Measurements from ENCODE around the gene HSP90AB1. TPM values are rescaled to one million over a fixed set of nuclear protein-coding genes. Genes with fewer than 3 reads are reported as not detected.

HSP90AB1 gene
- polyA plus RNA-seq, 1 of the 3 experiments (the other 2 are of a cell fraction) = 843 TPM

- TF ChIP-seq GATA2 (CRISPR knock-in tag; IDR thresholded peaks at IDR 0.05) (no peak), REST (IDR thresholded peaks at IDR 0.05; ENCODE audit: low read depth, low read length) (no peak), RAD21 (IDR thresholded peaks at IDR 0.05; ENCODE audit: low read length) (no peak), SIN3A (IDR thresholded peaks at IDR 0.05; ENCODE audit: borderline replicate concordance, low read depth, low read length) (no peak), CHD2 (IDR thresholded peaks at IDR 0.05; ENCODE audit: low read length, partially characterized antibody) (no peak), RFX5 (IDR thresholded peaks at IDR 0.05; ENCODE audit: low read length) (no peak)
Observed at GRCh38 chr6:44266347-44266746, 19.4 kb downstream of the HSP90AB1 start (continued).

- Histone ChIP-seq H3K36me3 (replicated peaks in 1 of 2; ENCODE audit: control insufficient read depth in 1 of 2, insufficient read depth in 2 of 2, low read length in 1 of 2) (no peaks in the 10 kb centered on the region), H3F3A (replicated peaks; ENCODE audit: insufficient read depth) (peaks cover 11% of the 10 kb centered on the region), H3K4me1 (ENCODE audit: control insufficient read depth in 1 of 2, insufficient read depth in 2 of 2, low read depth in 1 of 2, low read length in 1 of 2) (peaks cover 16 to 46% of the 10 kb centered on the region in 2 experiments; a peak in 2 of 4 replicates), H3K79me2 (ENCODE audit: insufficient read depth) (peaks cover 19% of the 10 kb centered on the region; the same call in 1 of the 2 replicates), H3K4me2 (no peak overlapping the region), H3K9ac (no peak overlapping the region), H2AFZ (ENCODE audit: low read depth) (no peak overlapping the region), H3K9me2 (no peaks in the 10 kb centered on the region), H4K20me1 (ENCODE audit: insufficient read depth) (no peaks in the 10 kb centered on the region), H3K4me3 (ENCODE audit: low read depth in 2 of 2, low read length in 1 of 2) (no peak overlapping the region), H3K27me3 (ENCODE audit: insufficient read depth) (peaks cover 31% of the 10 kb centered on the region), H3K27ac (ENCODE audit: low read depth in 2 of 2, low read length in 1 of 2) (no peak overlapping the region), H3K9me3 (no peaks in the 10 kb centered on the region)
- no peak for DNase-seq
- TF ChIP-seq CHD2 (IDR thresholded peaks at IDR 0.05; ENCODE audit: low read length, partially characterized antibody) = no peak
- TF ChIP-seq EP300 (IDR thresholded peaks at IDR 0.05; ENCODE audit: borderline replicate concordance in 1 of 2, low read depth in 1 of 2, low read length in 1 of 2) = no peak
- TF ChIP-seq YY1 (IDR thresholded peaks at IDR 0.05; ENCODE audit: low read depth) = no peak
- TF ChIP-seq, protein P1, sequence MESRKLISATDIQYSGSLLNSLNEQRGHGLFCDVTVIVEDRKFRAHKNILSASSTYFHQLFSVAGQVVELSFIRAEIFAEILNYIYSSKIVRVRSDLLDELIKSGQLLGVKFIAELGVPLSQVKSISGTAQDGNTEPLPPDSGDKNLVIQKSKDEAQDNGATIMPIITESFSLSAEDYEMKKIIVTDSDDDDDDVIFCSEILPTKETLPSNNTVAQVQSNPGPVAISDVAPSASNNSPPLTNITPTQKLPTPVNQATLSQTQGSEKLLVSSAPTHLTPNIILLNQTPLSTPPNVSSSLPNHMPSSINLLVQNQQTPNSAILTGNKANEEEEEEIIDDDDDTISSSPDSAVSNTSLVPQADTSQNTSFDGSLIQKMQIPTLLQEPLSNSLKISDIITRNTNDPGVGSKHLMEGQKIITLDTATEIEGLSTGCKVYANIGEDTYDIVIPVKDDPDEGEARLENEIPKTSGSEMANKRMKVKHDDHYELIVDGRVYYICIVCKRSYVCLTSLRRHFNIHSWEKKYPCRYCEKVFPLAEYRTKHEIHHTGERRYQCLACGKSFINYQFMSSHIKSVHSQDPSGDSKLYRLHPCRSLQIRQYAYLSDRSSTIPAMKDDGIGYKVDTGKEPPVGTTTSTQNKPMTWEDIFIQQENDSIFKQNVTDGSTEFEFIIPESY (IDR thresholded peaks at IDR 0.05; ENCODE audit: borderline replicate concordance, low read depth) = no peak
- TF ChIP-seq MXI1 (IDR thresholded peaks at IDR 0.05; ENCODE audit: low read depth, low read length) = no peak
- no peak for TF ChIP-seq RFX5 (IDR thresholded peaks at IDR 0.05; ENCODE audit: low read length)
- TF ChIP-seq, protein P2, sequence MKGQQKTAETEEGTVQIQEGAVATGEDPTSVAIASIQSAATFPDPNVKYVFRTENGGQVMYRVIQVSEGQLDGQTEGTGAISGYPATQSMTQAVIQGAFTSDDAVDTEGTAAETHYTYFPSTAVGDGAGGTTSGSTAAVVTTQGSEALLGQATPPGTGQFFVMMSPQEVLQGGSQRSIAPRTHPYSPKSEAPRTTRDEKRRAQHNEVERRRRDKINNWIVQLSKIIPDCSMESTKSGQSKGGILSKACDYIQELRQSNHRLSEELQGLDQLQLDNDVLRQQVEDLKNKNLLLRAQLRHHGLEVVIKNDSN (IDR thresholded peaks at IDR 0.05; ENCODE audit: borderline replicate concordance, low read depth) = no peak
- no peak for TF ChIP-seq GATA2 (CRISPR knock-in tag; IDR thresholded peaks at IDR 0.05)
- no peak for TF ChIP-seq SMC3 (IDR thresholded peaks at IDR 0.05; ENCODE audit: low read depth, low read length)
- TF ChIP-seq RCOR1 (IDR thresholded peaks at IDR 0.05; ENCODE audit: low read length) = no peak
- no peak for TF ChIP-seq NFIC (IDR thresholded peaks at IDR 0.05; ENCODE audit: borderline replicate concordance)
- TF ChIP-seq RXRA (IDR thresholded peaks at IDR 0.05; ENCODE audit: borderline replicate concordance, low read depth) = no peak
- TF ChIP-seq, protein P3, sequence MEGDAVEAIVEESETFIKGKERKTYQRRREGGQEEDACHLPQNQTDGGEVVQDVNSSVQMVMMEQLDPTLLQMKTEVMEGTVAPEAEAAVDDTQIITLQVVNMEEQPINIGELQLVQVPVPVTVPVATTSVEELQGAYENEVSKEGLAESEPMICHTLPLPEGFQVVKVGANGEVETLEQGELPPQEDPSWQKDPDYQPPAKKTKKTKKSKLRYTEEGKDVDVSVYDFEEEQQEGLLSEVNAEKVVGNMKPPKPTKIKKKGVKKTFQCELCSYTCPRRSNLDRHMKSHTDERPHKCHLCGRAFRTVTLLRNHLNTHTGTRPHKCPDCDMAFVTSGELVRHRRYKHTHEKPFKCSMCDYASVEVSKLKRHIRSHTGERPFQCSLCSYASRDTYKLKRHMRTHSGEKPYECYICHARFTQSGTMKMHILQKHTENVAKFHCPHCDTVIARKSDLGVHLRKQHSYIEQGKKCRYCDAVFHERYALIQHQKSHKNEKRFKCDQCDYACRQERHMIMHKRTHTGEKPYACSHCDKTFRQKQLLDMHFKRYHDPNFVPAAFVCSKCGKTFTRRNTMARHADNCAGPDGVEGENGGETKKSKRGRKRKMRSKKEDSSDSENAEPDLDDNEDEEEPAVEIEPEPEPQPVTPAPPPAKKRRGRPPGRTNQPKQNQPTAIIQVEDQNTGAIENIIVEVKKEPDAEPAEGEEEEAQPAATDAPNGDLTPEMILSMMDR (IDR thresholded peaks at IDR 0.05) = no peak
- no peak for TF ChIP-seq TCF12 (IDR thresholded peaks at IDR 0.05)
- no peak for TF ChIP-seq ELF1 (IDR thresholded peaks at IDR 0.05)
- no peak for TF ChIP-seq TEAD4 (IDR thresholded peaks at IDR 0.05; ENCODE audit: borderline replicate concordance, insufficient read depth)
- TF ChIP-seq FOXJ3 (CRISPR knock-in tag; IDR thresholded peaks at IDR 0.05) = no peak
- TF ChIP-seq MAX (IDR thresholded peaks at IDR 0.05; ENCODE audit: low read depth) = no peak
- ChIA-PET CTCF (interaction anchor here (0.8 to 9.1 kb wide), 21 partner anchors 10 to 192 kb away, joined by 3 to 238 read pairs (median 7); partner anchors contain the start of genes AARS2, HSP90AB1, SLC35B2 and SPATS1), POLR2A (interaction anchor here (0.8 kb wide), 1 partner anchor 38 kb away, joined by 4 read pairs; no protein-coding TSS in a partner anchor)
- 36% methylated on average over 10 of the region's 10 CpGs for WGBS (ENCODE audit: low lambda C conversion rate)
Observed at GRCh38 chr6:44267252-44267651, 20.4 kb downstream of the HSP90AB1 start.

Measured in SK-N-SH (cell line).